Putamen (tissue), 1 donor: ENCODE data around the gene FRMD8.

Experiments
- DNase-seq: peaks from one replicate; pipeline ENCODE4 v3.0.0-alpha.2; 2016; ENCODE audit warnings: low spot score

The FRMD8 gene

GRCh38 chr11:65375012-65375411 lies 11.4 kb upstream of the FRMD8 start:
- no peak for DNase-seq

DNA sequence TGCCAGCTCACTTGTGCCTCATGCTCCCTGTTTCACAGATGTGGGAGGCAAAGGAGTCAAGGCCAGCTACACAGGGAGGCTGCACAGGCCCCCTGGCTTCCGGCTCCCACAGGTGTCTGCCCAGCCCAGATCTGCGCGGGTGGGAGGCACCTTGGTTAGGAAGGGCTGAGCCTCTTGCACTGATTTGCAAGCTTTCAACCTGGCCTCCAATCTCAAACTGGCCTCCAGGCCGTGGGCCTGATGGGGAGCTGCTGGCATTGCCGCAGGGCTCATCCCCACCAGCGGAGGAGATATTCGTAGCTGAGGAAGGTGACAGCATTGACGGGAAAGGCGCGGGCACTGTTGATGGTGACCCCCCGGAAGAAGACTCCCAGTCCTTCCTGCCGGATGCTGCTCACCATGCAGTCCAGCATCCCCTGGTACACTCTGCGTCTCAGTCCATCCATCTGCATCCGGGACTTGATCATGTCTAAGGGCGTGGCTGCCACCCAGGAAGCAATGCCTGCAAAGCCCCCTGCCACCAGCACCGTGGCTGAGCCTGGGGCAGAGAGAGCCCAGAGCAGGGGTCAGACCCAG lies 10.2 kb upstream of the FRMD8 start:
- no peak for DNase-seq

- DNase-seq = no peak
Observed at GRCh38 chr11:65377036-65377435, 9.4 kb upstream of the FRMD8 start.

- DNase-seq = no peak
Observed at GRCh38 chr11:65377777-65378176, 8.7 kb upstream of the FRMD8 start.

GRCh38 chr11:65378208-65378927 lies 8.1 kb upstream of the FRMD8 start:
- no peak for DNase-seq

DNA sequence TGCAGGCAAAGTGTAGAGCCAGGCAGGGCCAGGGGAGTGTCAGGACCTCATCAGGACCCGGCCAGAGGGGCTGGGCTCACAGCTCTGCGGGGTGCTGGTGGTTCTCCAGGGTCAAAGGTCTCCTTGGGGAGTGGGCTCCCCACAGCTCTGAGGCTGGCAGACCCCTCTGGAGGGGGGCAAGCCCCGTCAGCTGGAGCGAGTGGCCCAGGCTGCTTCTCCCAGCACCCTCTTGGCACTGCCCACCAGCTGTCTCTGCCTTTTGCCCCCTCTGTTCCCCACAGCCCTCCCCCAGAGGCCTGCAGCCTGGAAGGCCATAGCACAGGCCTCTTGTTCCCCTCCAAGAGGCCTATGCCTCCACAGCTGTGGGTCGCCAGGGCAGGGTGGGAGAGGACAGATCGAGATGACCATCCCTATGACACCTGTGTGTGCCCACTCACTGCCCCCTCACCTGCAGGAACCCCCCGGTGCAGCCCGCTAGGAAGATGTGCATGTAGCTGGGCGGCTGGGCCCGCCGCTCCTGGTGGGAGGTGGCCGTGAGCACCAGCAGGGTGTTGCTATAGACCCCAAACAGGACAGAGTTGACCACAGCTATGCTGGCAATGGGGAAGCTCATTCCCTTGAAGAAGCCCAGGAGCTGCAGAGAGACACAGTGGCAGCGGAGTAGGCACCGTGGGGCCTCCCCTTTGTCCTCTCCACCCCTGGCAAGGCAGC lies 7.4 kb upstream of the FRMD8 start:
- no peak for DNase-seq

GRCh38 chr11:65379698-65380459 lies 6.6 kb upstream of the FRMD8 start:
- no peak for DNase-seq

- no peak for DNase-seq
Observed at GRCh38 chr11:65380460-65381119, 5.8 kb upstream of the FRMD8 start.

DNA sequence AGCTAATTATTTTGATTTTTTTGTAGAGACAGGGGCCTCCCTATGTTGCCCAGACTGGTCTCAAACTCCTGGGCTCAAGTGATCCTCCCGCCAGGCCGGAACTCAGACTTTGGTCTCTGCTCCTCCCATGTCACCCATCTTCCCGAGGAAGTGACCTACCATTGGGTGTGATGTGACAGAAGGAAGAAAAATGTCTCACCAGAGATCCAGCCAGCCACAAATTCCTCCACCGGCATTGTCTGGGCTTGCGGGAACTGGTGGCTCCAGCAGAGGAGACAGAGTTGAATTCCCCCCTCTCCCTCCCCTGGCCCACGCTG lies 4.8 kb upstream of the FRMD8 start:
- no peak for DNase-seq

- peak; percentile 92 for DNase-seq
Observed at GRCh38 chr11:65382033-65382803, 4.2 kb upstream of the FRMD8 start, which contains the start of gene SLC25A45. TSS of gene SLC25A45 (minus strand) at chr11:65382646. CDS start at chr11:65381951, 695 bp downstream.

DNA sequence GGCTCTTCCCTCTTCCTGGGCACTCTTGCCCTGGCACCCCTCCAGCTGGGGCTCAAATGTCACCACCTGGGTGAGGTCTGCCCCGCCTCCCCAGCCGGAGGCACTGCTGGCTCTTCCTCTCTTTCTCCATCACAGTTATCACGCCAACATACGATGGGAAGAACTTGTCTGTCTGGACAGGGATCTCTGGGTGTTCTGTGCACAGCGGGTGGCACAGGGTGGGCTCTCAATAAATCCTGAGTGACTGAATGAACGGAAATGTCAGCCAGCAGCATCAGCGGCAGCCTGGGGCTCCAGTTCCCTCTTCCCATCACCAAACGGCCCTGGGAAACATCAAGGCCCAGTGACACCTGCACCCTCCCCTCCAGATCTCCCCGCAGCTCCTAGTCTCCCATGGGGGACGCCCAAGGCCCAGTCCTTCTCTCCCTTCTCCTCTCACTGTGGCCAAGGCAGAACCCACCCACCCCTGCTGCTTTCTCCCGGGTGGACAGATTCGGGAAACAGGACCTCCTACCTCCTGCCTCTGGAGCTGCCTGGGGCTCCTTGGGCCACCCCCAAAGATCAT lies 3.6 kb upstream of the FRMD8 start:
- no peak for DNase-seq

- DNase-seq = no peak
Observed at GRCh38 chr11:65383778-65384177, 2.7 kb upstream of the FRMD8 start.

DNA sequence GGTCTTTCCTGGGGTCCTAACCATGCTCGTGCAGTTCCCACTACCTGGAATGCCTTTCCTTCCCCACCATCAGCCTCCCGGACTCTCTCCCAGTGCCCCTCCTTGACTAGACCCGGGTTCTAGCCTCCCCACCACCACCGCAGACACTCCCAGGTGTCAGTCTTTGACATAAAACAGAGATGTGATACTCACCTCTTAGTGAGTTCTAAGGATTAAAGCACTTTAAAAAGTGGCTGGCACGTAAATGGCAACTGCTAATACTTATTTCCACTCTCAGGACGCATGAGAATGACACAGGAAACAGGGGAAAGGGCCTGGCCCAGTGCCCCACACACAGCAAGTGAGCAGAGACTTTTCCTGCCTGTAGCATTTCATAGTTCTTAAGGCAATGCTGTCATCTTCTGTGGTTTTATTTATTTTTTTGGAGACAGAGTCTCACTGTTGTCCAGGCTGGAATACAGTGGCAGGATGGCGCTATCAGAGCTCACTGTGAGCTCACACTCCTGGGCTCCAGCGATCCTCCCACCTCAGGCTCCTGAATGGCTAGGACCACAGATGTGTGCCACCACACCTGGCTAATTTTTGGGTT lies 2.0 kb upstream of the FRMD8 start:
- no peak for DNase-seq

- no peak for DNase-seq
Observed at GRCh38 chr11:65388731-65389130, 2.3 kb downstream of the FRMD8 start.

DNA sequence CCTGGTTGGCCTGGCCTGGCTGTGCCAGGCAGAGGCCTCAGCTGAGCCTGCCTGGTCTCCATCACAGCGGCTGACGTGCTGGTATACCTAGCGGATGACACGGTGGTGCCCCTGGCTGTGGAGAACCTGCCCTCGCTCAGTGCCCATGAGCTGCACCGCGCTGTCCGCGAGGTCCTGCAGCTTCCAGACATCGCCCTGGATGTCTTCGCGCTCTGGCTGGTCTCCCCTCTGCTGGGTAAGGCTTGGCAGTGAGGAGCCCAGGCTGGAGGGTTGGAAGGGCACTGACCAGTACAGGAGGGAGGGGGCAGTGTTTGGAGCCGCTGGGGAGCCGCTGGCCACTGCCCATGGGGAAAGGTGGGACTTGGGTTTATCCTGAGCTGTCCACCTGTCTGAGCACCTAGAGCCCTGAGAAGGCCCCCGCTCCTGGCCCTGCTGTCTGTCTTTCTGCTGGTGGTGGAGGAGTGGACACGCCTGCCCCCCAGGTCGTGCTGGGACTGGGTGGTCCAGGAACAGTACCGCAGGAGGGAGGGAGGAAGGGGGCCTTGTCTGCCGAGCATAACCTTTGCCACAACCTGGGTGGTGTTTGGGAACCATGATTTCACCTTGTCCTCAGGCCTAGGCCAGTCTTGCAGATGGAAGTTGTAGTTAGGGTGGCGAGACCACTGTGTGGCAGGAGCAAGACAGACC lies 3.0 kb downstream of the FRMD8 start:
- DNase-seq = no peak

GRCh38 chr11:65390099-65390941 lies 3.9 kb downstream of the FRMD8 start:
- no peak for DNase-seq

GRCh38 chr11:65390996-65391395 lies 4.6 kb downstream of the FRMD8 start:
- DNase-seq = no peak

DNA sequence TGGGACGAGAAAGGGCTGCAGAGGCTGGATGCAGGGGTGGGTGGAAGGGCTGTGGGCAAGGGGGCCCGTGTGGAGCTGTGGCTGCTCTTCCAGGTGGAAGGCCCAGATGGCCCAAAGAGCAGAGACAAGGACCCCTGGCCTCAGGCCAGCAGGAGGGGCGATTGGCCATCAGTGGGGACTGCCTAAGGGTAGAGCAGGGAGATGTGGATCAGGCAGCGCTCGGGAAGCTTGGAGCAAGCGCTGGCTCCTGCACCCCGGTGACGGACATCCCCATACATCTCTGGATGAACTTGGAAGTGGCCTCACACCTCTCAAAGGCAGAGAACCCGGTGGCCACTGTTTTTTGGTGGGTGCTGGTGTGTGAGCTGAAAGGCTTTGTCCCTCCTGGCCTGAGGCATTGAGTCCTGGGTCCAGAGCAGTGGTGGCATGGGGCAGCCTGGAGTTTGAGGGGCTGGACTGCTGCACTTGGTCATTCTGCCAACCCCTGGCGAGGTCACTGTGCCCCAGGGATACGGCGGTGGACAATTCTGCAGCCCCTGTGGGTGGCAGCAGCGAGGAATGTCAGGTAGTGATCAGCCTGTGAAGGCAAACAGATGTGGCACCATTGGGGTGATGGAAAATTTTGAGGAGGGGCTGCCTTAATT lies 5.9 kb downstream of the FRMD8 start:
- no peak for DNase-seq

DNA sequence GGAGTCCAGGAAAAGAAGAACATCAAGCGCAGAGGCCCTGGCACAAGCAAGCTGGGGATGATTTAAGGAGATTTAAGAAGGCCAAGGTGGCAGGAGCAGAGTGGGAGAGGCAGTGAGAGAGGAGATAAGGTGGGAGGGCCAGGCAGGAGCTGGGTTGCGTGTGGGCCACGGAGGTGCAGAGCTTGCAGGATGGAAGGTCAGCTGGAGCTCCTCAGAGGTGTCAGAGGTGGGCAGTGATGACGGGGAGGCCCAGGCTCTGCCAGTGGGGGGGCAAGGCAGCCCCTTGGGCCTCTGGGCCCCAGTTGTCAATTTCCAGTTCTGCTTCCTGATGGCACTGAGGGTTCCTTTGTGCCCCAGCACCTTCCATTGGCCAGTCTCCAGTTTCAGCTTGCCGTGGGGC lies 6.5 kb downstream of the FRMD8 start:
- no peak for DNase-seq
